ENCODE data around the gene HS3ST6.
"Not testable (repeated sequence)": the region's sequence is repeated elsewhere in the genome, so short reads cannot be mapped to it uniquely, and the experiment has no call there.

The HS3ST6 gene

DNA sequence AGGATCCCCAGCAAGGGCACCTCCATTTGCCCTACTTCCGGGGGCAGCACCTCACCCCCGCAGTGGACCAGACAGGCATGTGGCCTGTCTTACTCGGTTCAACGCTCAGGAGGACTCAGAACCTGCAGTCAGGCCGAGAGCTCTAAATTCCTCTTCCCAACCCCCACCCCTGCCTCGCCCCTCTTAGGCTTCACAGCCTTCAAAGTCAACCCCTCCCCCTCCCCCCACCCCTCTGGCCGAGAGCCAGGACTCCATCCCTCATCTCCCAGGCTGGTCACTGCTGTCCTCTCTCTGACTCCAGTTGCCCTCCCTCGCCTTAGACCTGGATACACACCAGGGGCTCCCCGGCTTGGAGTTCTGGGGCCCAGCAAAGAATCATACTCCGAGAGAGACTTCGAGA lies 8.1 kb upstream of the HS3ST6 start:
- Histone ChIP-seq H3K9me3 (ENCODE audit: control insufficient read depth, low read length) (no peaks in the 10 kb centered on the region), H3K27me3 (replicated peaks; ENCODE audit: control insufficient read depth, insufficient read depth, low read length, poor library complexity, severe bottlenecking) (peaks cover 13% of the 10 kb centered on the region), H3K27ac (ENCODE audit: insufficient read depth, low read length, poor library complexity, severe bottlenecking) (no peak overlapping the region), H3K36me3 (ENCODE audit: control insufficient read depth, insufficient read depth, low read length) (no peaks in the 10 kb centered on the region), H3K4me1 (ENCODE audit: control insufficient read depth, insufficient read depth, low read length, poor library complexity, severe bottlenecking) (peaks cover 10% of the 10 kb centered on the region), H3K4me3 (ENCODE audit: insufficient read depth, low read depth, low read length, poor library complexity, severe bottlenecking) (no peak overlapping the region)
- no peak for DNase-seq

DNA sequence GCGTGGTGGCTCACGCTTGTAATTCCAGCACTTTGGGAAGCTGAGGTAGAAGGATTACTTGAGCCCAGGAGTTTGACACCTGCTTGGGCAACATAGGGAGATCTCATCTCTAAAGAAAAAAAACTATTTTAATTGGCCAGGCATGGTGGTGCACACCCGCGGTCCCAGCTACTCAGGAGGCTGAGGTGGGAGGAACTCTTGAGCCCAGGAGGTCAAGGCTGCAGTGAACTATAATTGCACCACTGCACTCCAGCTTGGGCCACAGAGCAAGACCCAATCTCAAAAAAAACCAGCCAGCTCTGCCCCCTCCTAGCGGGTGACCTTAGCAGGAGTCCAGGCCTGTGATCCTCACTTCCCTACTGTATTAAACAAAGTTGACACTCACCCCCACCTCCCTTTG lies 5.9 kb upstream of the HS3ST6 start:
- H3K4me3 ChIP-seq (ENCODE audit: insufficient read depth, low read depth, low read length, poor library complexity, severe bottlenecking), result no peak overlapping the region
- peaks cover 28% of the 10 kb centered on the region for H3K27me3 ChIP-seq (replicated peaks; ENCODE audit: control insufficient read depth, insufficient read depth, low read length, poor library complexity, severe bottlenecking)
- H3K27ac ChIP-seq (ENCODE audit: insufficient read depth, low read length, poor library complexity, severe bottlenecking), result no peak overlapping the region
- DNase-seq, result no peak
- H3K4me1 ChIP-seq (ENCODE audit: control insufficient read depth, insufficient read depth, low read length, poor library complexity, severe bottlenecking), result peaks cover under 1% of the 10 kb centered on the region
- H3K36me3 ChIP-seq (ENCODE audit: control insufficient read depth, insufficient read depth, low read length), result no peaks in the 10 kb centered on the region
- no peaks in the 10 kb centered on the region for H3K9me3 ChIP-seq (ENCODE audit: control insufficient read depth, low read length)

DNA sequence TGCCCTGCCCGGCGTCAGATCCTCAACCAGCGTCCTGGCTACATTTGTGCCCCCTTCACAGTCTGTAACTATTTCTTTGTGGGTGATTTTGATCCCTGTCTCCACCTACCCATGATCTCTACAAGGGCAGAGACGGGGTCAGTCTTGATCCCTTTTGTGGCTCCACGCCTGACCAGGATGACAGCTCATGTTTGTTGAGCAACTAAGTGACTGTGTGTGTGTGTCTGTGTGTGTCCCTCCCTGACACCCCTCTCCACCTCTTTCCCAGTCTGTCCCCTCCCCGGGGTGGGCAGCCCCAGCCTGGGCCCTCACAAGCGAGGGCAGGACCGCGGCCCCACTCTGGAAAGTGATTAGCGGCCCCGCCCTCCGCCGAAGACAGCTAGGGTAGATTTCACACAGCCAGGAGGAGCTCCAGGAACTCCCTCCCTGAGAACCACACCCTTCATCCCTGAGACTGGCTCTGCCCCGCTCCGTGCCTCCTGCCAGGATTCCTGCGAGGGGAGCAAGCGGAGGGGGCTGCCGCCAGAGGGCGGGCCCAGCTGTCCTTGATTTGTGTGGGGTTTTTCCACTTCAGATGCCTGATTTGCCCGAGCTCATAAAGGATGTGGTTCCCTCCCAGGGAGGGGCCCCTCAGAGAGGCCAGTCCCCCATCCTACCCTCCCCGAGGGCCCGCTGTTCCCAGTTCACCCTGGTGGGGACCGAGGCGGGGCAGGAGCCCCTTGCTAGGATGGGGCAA lies 5.3 kb upstream of the HS3ST6 start:
- peaks cover 3% of the 10 kb centered on the region for H3K4me1 ChIP-seq (ENCODE audit: control insufficient read depth, insufficient read depth, low read length, poor library complexity, severe bottlenecking)
- no peak overlapping the region for H3K27ac ChIP-seq (ENCODE audit: insufficient read depth, low read length, poor library complexity, severe bottlenecking)
- no peak for DNase-seq
- H3K4me3 ChIP-seq (ENCODE audit: insufficient read depth, low read depth, low read length, poor library complexity, severe bottlenecking), result no peak overlapping the region
- H3K27me3 ChIP-seq (replicated peaks; ENCODE audit: control insufficient read depth, insufficient read depth, low read length, poor library complexity, severe bottlenecking), result peaks cover 31% of the 10 kb centered on the region
- no peaks in the 10 kb centered on the region for H3K9me3 ChIP-seq (ENCODE audit: control insufficient read depth, low read length)
- H3K36me3 ChIP-seq (ENCODE audit: control insufficient read depth, insufficient read depth, low read length), result no peaks in the 10 kb centered on the region

DNA sequence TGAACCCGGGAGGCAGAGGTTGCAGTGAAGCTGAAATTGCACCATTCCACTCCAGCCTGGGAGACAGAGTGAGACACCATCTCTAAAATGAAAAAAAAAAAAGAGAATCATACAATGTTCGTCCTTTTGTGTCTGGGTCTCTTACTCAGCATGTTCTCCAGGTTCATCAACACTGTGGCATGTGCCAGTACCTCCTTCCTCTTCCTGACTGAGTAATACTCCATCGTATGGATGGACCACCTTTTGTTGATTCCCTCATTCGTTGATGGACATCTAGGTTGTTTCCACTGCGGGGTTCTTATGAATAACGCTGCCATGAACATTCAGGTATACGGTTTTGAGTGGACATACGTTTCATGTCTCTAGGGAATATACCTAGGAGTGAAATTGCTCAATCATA lies 4.1 kb upstream of the HS3ST6 start:
- Histone ChIP-seq H3K27me3 (replicated peaks; ENCODE audit: control insufficient read depth, insufficient read depth, low read length, poor library complexity, severe bottlenecking) (peaks cover 32% of the 10 kb centered on the region), H3K27ac (ENCODE audit: insufficient read depth, low read length, poor library complexity, severe bottlenecking) (no peak overlapping the region), H3K4me3 (ENCODE audit: insufficient read depth, low read depth, low read length, poor library complexity, severe bottlenecking) (no peak overlapping the region), H3K4me1 (ENCODE audit: control insufficient read depth, insufficient read depth, low read length, poor library complexity, severe bottlenecking) (peaks cover 4% of the 10 kb centered on the region), H3K36me3 (ENCODE audit: control insufficient read depth, insufficient read depth, low read length) (no peaks in the 10 kb centered on the region), H3K9me3 (ENCODE audit: control insufficient read depth, low read length) (no peaks in the 10 kb centered on the region)
- DNase-seq, result no peak

DNA sequence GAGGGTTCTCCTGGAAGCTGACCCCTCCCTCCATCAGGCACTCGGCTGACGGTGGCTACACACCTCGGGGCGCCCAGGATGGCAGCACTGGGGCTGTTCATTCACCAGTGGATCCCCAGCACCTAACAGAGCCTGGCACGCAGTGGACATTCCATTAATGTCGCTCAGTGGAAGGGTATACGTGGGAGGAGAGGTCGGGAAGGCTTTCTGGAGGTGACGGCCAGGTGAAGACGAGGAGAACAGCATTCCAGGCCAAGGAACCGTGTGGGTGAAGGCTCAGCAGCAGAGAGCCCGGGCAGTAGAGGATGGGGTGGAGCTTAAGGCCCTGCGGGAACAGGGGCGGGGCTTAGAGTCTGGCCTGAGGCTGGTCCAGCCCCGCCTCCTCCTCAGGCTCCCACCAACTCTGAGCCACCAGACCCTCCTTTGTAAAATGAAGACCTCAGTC lies 2.5 kb upstream of the HS3ST6 start:
- Histone ChIP-seq H3K27me3 (replicated peaks; ENCODE audit: control insufficient read depth, insufficient read depth, low read length, poor library complexity, severe bottlenecking) (peaks cover 35% of the 10 kb centered on the region), H3K4me1 (ENCODE audit: control insufficient read depth, insufficient read depth, low read length, poor library complexity, severe bottlenecking) (peaks cover 4% of the 10 kb centered on the region), H3K4me3 (ENCODE audit: insufficient read depth, low read depth, low read length, poor library complexity, severe bottlenecking) (no peak overlapping the region), H3K36me3 (ENCODE audit: control insufficient read depth, insufficient read depth, low read length) (no peaks in the 10 kb centered on the region), H3K9me3 (ENCODE audit: control insufficient read depth, low read length) (no peaks in the 10 kb centered on the region), H3K27ac (ENCODE audit: insufficient read depth, low read length, poor library complexity, severe bottlenecking) (no peak overlapping the region)
- no peak for DNase-seq

DNA sequence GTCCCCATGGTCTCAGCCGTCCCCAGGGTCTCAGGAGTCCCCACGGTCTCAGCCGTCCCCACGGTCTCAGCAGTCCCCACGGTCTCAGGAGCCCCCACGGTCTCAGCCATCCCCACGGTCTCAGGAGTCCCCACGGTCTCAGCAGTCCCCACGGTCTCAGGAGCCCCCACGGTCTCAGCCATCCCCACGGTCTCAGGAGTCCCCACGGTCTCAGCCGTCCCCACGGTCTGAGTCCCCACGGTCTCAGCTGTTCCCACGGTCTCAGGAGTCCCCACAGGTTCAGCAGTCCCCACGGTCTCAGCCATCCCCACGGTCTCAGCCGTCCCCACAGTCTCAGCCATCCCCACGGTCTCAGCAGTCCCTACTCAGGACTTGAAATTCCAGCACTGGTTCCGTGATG lies 1.9 kb upstream of the HS3ST6 start:
- H3K27me3 ChIP-seq (replicated peaks; ENCODE audit: control insufficient read depth, insufficient read depth, low read length, poor library complexity, severe bottlenecking), result peaks cover 35% of the 10 kb centered on the region
- not testable (repeated sequence) for H3K36me3 ChIP-seq (ENCODE audit: control insufficient read depth, insufficient read depth, low read length); DNase-seq; H3K9me3 ChIP-seq (ENCODE audit: control insufficient read depth, low read length); H3K4me1 ChIP-seq (ENCODE audit: control insufficient read depth, insufficient read depth, low read length, poor library complexity, severe bottlenecking); H3K4me3 ChIP-seq (ENCODE audit: insufficient read depth, low read depth, low read length, poor library complexity, severe bottlenecking); H3K27ac ChIP-seq (ENCODE audit: insufficient read depth, low read length, poor library complexity, severe bottlenecking)

DNA sequence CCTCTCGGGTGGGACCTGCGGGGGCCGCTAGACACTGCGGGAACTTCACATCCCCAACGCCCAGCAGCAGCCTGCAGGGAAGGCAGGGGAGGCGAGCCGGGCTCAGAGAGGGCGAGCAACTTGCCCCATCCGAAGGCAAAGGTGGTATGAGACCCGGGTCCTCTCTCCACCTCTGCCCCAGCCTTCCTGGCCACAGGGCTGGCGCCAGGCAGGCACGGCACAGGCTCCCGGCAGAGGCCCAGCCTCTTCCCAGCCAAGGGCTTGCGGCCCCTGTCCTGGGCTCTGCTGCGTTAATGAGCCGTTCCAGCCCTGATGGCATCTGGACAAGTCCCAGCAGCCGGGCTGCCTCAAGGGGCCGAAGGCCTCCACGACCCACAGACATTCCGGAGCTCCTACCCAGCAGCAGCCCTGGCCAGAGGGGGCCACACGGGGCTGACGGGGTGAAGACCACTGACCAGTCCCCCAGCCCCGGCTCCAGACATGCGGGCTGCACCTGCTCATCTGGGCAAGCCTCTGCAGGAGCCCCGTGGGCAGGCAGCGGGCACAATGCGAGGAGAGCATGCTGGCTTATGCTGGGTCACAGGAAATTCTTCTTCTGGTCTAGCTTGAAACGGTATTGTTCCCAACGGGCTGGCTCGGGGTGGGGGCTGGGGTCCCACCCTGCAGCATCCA lies 1.2 kb upstream of the HS3ST6 start:
- Histone ChIP-seq H3K27ac (ENCODE audit: insufficient read depth, low read length, poor library complexity, severe bottlenecking) (no peak overlapping the region), H3K4me1 (ENCODE audit: control insufficient read depth, insufficient read depth, low read length, poor library complexity, severe bottlenecking) (peaks cover 4% of the 10 kb centered on the region), H3K9me3 (ENCODE audit: control insufficient read depth, low read length) (no peaks in the 10 kb centered on the region), H3K4me3 (ENCODE audit: insufficient read depth, low read depth, low read length, poor library complexity, severe bottlenecking) (no peak overlapping the region), H3K27me3 (replicated peaks; ENCODE audit: control insufficient read depth, insufficient read depth, low read length, poor library complexity, severe bottlenecking) (peaks cover 35% of the 10 kb centered on the region), H3K36me3 (ENCODE audit: control insufficient read depth, insufficient read depth, low read length) (no peaks in the 10 kb centered on the region)
- DNase-seq, result no peak

DNA sequence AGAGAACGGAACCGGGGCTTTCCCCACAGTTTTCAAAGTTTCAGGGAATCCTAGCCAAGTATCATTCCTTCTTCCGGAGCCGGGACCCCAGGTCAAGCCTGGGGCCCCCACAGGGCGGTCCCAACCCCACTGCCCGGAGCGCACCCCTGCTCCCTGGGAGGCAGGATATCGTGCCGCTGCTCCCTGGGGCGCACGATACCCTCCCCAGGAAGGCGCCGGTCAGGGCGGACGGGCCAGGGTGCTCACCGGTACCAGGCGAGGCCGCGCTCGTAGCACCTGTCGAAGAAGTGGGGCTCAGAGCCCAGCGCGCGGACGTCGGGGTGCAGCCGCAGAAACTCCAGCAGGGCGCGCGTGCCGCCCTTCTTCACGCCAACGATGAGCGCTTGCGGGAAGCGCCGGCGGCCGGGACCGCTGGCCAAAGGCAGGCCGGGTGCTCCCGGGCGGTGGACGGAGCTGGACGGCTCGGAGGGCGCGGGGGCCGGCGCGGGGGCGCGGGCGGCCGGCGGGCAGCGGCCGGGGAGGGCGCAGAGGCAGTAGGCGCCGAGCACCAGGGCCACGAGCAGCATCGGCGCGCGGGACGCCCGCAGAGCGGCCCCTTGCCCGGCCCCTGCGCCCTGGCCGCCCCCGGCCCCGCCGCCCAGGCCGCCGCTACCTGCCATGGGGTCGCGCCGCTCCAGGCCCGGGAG lies 407 bp downstream of the HS3ST6 start:
- no peak overlapping the region for H3K4me3 ChIP-seq (ENCODE audit: insufficient read depth, low read depth, low read length, poor library complexity, severe bottlenecking)
- no peak overlapping the region for H3K27ac ChIP-seq (ENCODE audit: insufficient read depth, low read length, poor library complexity, severe bottlenecking)
- H3K27me3 ChIP-seq (replicated peaks; ENCODE audit: control insufficient read depth, insufficient read depth, low read length, poor library complexity, severe bottlenecking), result peaks cover 24% of the 10 kb centered on the region
- H3K4me1 ChIP-seq (ENCODE audit: control insufficient read depth, insufficient read depth, low read length, poor library complexity, severe bottlenecking), result peaks cover 4% of the 10 kb centered on the region
- H3K9me3 ChIP-seq (ENCODE audit: control insufficient read depth, low read length), result no peaks in the 10 kb centered on the region
- DNase-seq, result no peak
- H3K36me3 ChIP-seq (ENCODE audit: control insufficient read depth, insufficient read depth, low read length), result no peaks in the 10 kb centered on the region

DNA sequence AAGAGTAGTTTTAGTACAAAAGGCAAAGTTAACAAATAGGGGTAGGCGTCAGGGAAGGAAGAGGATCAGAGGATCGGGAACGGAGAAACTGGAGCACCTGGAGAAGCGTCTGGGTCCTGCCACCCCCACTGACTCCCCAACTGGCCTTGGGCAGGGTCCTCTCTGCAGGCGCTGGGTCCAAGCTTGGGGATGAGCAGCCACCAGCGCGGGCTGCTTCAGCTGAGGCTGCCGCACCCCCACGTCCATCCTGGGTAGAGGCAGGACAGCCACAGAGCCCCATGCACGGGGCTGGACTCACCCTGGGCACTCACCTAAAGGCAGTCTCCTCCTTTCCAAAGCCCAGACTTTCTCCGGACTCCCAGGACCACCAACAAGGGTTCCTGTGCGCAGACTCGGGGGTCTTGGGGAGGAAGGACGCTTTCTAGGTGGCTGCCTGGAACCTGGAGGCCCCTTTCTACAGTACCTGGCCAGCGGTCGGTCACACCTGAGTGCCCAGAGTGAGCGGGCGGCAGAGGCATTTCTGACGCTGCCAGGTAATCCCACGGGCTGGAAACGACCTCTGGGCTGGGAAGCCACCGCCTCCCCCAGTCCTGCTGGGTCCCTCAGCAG lies 1.1 kb downstream of the HS3ST6 start:
- Histone ChIP-seq H3K27ac (ENCODE audit: insufficient read depth, low read length, poor library complexity, severe bottlenecking) (no peak overlapping the region), H3K36me3 (ENCODE audit: control insufficient read depth, insufficient read depth, low read length) (no peaks in the 10 kb centered on the region), H3K4me3 (ENCODE audit: insufficient read depth, low read depth, low read length, poor library complexity, severe bottlenecking) (no peak overlapping the region), H3K4me1 (ENCODE audit: control insufficient read depth, insufficient read depth, low read length, poor library complexity, severe bottlenecking) (peaks cover 4% of the 10 kb centered on the region), H3K9me3 (ENCODE audit: control insufficient read depth, low read length) (no peaks in the 10 kb centered on the region), H3K27me3 (replicated peaks; ENCODE audit: control insufficient read depth, insufficient read depth, low read length, poor library complexity, severe bottlenecking) (peaks cover 22% of the 10 kb centered on the region)
- DNase-seq, result no peak

DNA sequence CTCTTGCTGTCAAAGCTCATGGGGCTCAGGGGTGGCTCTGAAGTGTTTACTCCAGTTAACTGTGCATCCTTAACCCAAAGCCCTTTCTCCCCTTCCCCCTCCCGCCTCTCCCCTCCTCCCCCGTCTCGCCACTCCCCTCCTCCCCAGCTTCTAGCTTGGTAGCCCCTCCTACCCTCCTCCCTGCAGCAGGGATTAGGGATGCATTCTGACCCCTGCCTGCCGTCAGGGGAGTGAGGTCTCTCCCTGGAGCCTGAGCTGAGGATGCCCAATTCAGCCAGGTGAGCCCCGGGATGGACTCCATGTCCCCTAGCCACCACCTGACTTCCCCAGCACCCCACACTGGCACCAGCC lies 1.6 kb downstream of the HS3ST6 start:
- H3K27me3 ChIP-seq (replicated peaks; ENCODE audit: control insufficient read depth, insufficient read depth, low read length, poor library complexity, severe bottlenecking), result peaks cover 22% of the 10 kb centered on the region
- DNase-seq, result no peak
- no peaks in the 10 kb centered on the region for H3K36me3 ChIP-seq (ENCODE audit: control insufficient read depth, insufficient read depth, low read length)
- H3K9me3 ChIP-seq (ENCODE audit: control insufficient read depth, low read length), result no peaks in the 10 kb centered on the region
- H3K4me1 ChIP-seq (ENCODE audit: control insufficient read depth, insufficient read depth, low read length, poor library complexity, severe bottlenecking), result peaks cover 4% of the 10 kb centered on the region
- no peak overlapping the region for H3K4me3 ChIP-seq (ENCODE audit: insufficient read depth, low read depth, low read length, poor library complexity, severe bottlenecking)
- no peak overlapping the region for H3K27ac ChIP-seq (ENCODE audit: insufficient read depth, low read length, poor library complexity, severe bottlenecking)

All from effector memory CD4-positive, alpha-beta T cell (primary cell).